Caco-2 (cell line): Measurements from ENCODE around the gene SLF2. TPM values are rescaled to one million over a fixed set of nuclear protein-coding genes. Genes with fewer than 3 reads are reported as not detected.

ENCODE experiments used
- BruUV-seq: library from RNA; stranded (reverse); fragments of 400-500 nt; replicated peaks from 2 replicates; lab custom pipeline; 2021; lab: Mats Ljungman, UMichigan
- CTCF ChIA-PET: fragments of 300-600 bp; sonication (Branson Sonifier 250); formaldehyde crosslinking; loops from one replicate; lab custom pipeline; 2022; ENCODE audit warnings: antibody characterized with exemption; lab: Charles Lee
- POLR2A ChIA-PET: fragments of 300-600 bp; sonication (Branson Sonifier 250); formaldehyde crosslinking; loops from one replicate; lab custom pipeline; 2022; ENCODE audit warnings: antibody characterized with exemption; lab: Charles Lee
- DNase-seq, 2 experiments: peaks; one replicate each; pipeline versions ENCODE4 v3.0.0 to v3.0.0-alpha.2; 2020 to 2022
- H3K27me3 ChIP-seq: replicated peaks from 2 replicates; pipeline ENCODE4 v1.6.0; 2011; ENCODE audit warnings: low read length; ENCODE audit not compliant: control insufficient read depth, insufficient read depth
- H3K36me3 ChIP-seq: 2 replicates; pipeline ENCODE4 v1.5.1; 2011; ENCODE audit warnings: low read length; ENCODE audit not compliant: control insufficient read depth, insufficient read depth
- H3K4me1 ChIP-seq: fragments of 250-450 bp; sonication (Bioruptor Pico); 2 replicates; pipeline ENCODE4 v1.5.1; 2020; ENCODE audit warnings: mild to moderate bottlenecking
- H3K4me3 ChIP-seq: 2 replicates; pipeline ENCODE4 v1.5.1; 2011; ENCODE audit warnings: low read depth, mild to moderate bottlenecking, control low read depth, low read length
- H3K9me3 ChIP-seq: fragments of 250-450 bp; sonication (Bioruptor Pico); 2 replicates; pipeline ENCODE4 v1.5.1; 2020; ENCODE audit warnings: mild to moderate bottlenecking, moderate library complexity
- H3K27ac Mint-ChIP-seq: one replicate; pipeline ENCODE4 v1.8.0; 2022; ENCODE audit warnings: mixed read lengths; ENCODE audit not compliant: unreplicated experiment
- H3K27me3 Mint-ChIP-seq: one replicate; pipeline ENCODE4 v1.8.0; 2022; ENCODE audit warnings: mixed read lengths; ENCODE audit not compliant: insufficient read depth, unreplicated experiment
- H3K36me3 Mint-ChIP-seq: one replicate; pipeline ENCODE4 v1.8.0; 2022; ENCODE audit warnings: mild to moderate bottlenecking, mixed read lengths; ENCODE audit not compliant: insufficient read depth, unreplicated experiment
- H3K4me1 Mint-ChIP-seq: one replicate; pipeline ENCODE4 v1.8.0; 2022; ENCODE audit warnings: low read depth, mixed read lengths; ENCODE audit not compliant: unreplicated experiment
- H3K4me3 Mint-ChIP-seq: one replicate; pipeline ENCODE4 v1.8.0; 2022; ENCODE audit warnings: mild to moderate bottlenecking, moderate library complexity, mixed read lengths; ENCODE audit not compliant: unreplicated experiment
- H3K9me3 Mint-ChIP-seq: one replicate; pipeline ENCODE4 v1.8.0; 2022; ENCODE audit warnings: mixed read lengths; ENCODE audit not compliant: unreplicated experiment
- intact Hi-C: fragments of 100-400 bp; cut with micrococcal nuclease; formaldehyde crosslinking; loops from one replicate; pipeline ENCODE4 v1.10.0; 2022; ENCODE audit not compliant: unreplicated experiment
- total RNA-seq: library from RNA; stranded (reverse); gene quantifications from 2 replicates; pipeline ENCODE4 v1.2.3, GENCODE V29; 2022
- TF ChIP-seq, protein P1 (sequence below), 2 experiments: fragments of 200-600 bp in 1 of 2; IDR thresholded peaks; 1 replicate in 1 of 2; 2 replicates in 1 of 2; pipeline versions ENCODE4 v1.5.1 to v1.8.0; 2011 to 2022; ENCODE audit warnings: antibody characterized with exemption in 1 of 2, control low read depth in 1 of 2, inconsistent platforms in 1 of 2, low read depth in 1 of 2, low read length in 1 of 2, mild to moderate bottlenecking in 1 of 2, moderate library complexity in 1 of 2; ENCODE audit not compliant: insufficient read depth in 1 of 2, severe bottlenecking in 1 of 2, unreplicated experiment in 1 of 2

SLF2 gene
- total RNA-seq, 1 experiment from 2014 or later: 25.2 TPM

DNA sequence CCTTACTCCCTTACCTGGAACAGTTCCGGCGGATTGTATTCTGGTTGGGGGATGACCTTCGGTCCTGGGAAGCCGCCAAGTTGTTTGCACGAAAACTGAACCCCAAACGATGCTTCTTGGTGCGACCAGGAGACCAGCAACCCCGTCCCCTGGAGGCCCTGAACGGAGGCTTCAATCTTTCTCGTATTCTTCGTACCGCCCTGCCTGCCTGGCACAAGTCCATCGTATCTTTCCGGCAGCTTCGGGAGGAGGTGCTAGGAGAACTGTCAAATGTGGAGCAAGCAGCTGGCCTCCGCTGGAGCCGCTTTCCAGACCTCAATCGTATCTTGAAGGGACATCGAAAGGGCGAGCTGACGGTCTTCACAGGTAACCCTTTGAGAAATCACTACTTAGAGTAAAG is 76.3 kb downstream of the SLF2 start:
- intact Hi-C loops: no loop called here
- no peaks in the 10 kb centered on the region for H3K27me3 ChIP-seq
- H3K4me1 ChIP-seq: peaks cover 4% of the 10 kb centered on the region
- H3K4me1 Mint-ChIP-seq: peaks cover 16% of the 10 kb centered on the region
- no peak overlapping the region for H3K27ac Mint-ChIP-seq
- no peak overlapping the region for H3K4me3 Mint-ChIP-seq
- ChIA-PET POLR2A (no interaction called here), CTCF (interaction anchor here (1.3 kb wide), 1 partner anchor 8 kb away, joined by 6 read pairs; no protein-coding TSS in a partner anchor)
- no peaks in the 10 kb centered on the region for H3K27me3 Mint-ChIP-seq
- peaks cover 60% of the 10 kb centered on the region for H3K36me3 Mint-ChIP-seq
- H3K4me3 ChIP-seq: no peak overlapping the region
- no peaks in the 10 kb centered on the region for H3K9me3 Mint-ChIP-seq
- TF ChIP-seq, protein P1, sequence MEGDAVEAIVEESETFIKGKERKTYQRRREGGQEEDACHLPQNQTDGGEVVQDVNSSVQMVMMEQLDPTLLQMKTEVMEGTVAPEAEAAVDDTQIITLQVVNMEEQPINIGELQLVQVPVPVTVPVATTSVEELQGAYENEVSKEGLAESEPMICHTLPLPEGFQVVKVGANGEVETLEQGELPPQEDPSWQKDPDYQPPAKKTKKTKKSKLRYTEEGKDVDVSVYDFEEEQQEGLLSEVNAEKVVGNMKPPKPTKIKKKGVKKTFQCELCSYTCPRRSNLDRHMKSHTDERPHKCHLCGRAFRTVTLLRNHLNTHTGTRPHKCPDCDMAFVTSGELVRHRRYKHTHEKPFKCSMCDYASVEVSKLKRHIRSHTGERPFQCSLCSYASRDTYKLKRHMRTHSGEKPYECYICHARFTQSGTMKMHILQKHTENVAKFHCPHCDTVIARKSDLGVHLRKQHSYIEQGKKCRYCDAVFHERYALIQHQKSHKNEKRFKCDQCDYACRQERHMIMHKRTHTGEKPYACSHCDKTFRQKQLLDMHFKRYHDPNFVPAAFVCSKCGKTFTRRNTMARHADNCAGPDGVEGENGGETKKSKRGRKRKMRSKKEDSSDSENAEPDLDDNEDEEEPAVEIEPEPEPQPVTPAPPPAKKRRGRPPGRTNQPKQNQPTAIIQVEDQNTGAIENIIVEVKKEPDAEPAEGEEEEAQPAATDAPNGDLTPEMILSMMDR (IDR thresholded peaks at IDR 0.05; ENCODE audit: insufficient read depth in 1 of 2, low read depth in 1 of 2, low read length in 1 of 2, severe bottlenecking in 1 of 2, unreplicated experiment in 1 of 2): no peak
- no peaks in the 10 kb centered on the region; the same call in none of the 2 replicates for H3K36me3 ChIP-seq
- BruUV-seq: no TSS peak
- no peak for DNase-seq
- H3K9me3 ChIP-seq: no peaks in the 10 kb centered on the region

DNA sequence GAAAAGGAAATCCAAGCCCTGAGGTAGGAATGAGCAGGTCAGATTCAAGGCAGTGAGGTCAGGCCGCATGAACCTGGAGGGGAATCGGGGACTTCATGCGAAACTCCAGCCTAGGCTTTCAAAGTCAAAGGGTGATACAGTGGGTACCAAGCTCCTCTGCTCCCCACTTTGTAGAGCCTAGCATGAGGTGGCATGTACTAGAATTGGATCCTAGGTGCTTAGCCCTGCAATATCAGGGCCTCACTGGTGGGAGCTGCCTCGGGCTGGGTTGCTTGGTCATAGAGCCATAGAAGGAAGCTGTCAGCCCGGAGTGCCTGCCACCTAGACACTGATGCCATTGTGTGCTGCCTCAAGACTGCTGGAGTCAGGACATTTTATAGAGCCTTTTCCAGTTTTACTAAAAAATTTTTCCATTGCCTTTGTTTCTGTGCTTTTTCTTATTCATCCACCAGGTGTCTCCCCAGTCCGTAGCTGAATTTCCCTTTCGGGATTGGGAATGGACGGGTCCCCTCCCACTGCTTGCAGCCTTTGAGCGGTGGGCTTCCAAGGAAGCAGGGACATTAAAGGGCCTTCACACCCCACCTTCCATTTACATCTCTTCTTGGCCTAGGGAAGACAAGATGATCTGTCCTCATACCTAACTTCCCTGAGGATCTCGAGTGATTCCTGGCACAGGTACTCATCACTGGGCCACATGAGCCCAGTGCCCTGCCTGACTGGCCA is 81.4 kb downstream of the SLF2 start:
- Mint-ChIP-seq H3K27me3 (no peaks in the 10 kb centered on the region), H3K9me3 (no peaks in the 10 kb centered on the region), H3K27ac (peak overlapping the region; percentile 43), H3K4me1 (peaks cover 12% of the 10 kb centered on the region), H3K36me3 (peaks cover 55% of the 10 kb centered on the region), H3K4me3 (no peak overlapping the region)
- Histone ChIP-seq H3K4me1 (peaks cover 12% of the 10 kb centered on the region), H3K4me3 (no peak overlapping the region), H3K9me3 (no peaks in the 10 kb centered on the region), H3K36me3 (peaks cover 1% of the 10 kb centered on the region), H3K27me3 (no peaks in the 10 kb centered on the region)
- intact Hi-C loops: no loop called here
- ChIA-PET CTCF (interaction anchor here (0.5 to 7.1 kb wide), 4 partner anchors 21 to 120 kb away, joined by 3 to 58 read pairs (median 4); partner anchors contain the start of genes PDZD7 and SFXN3), POLR2A (no interaction called here)
- TF ChIP-seq, protein P1 (IDR thresholded peaks at IDR 0.05; ENCODE audit: insufficient read depth in 1 of 2, low read depth in 1 of 2, low read length in 1 of 2, severe bottlenecking in 1 of 2, unreplicated experiment in 1 of 2): peak; percentile 59 to 77
- peak in 1 of 2 experiments; percentile 57 for DNase-seq
- BruUV-seq: TSS peak; percentile 53

DNA sequence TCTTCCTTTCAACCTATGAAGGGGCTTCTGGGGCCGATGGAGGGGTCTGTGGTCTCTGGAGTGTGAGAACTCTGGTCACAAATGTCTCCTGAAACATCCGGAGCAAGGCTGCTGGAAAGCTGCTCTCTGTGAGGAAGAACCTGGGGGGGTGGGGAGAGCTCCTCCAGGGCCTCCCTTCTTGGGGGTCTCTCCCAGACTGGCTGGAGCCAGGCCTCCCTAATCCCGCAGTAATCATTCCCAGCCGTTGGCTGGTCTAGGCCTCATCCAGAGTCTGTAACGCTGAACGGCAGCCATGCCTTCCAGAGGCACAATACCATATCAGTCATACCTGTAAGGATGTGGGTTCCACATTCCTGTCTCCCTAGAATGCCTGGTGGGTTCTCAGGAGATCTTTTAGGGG is 82.4 kb downstream of the SLF2 start:
- no peaks in the 10 kb centered on the region for H3K27me3 Mint-ChIP-seq
- DNase-seq: no peak
- peak overlapping the region; percentile 43 for H3K27ac Mint-ChIP-seq
- H3K4me1 ChIP-seq: peaks cover 12% of the 10 kb centered on the region
- H3K9me3 ChIP-seq: no peaks in the 10 kb centered on the region
- BruUV-seq: no TSS peak
- intact Hi-C loops: no loop called here
- peaks cover 57% of the 10 kb centered on the region for H3K36me3 Mint-ChIP-seq
- no peak overlapping the region for H3K4me3 ChIP-seq
- ChIA-PET POLR2A (no interaction called here), CTCF (interaction anchor here (0.7 to 7.1 kb wide), 4 partner anchors 16 to 540 kb away, joined by 3 to 58 read pairs (median 28); no protein-coding TSS in a partner anchor)
- TF ChIP-seq, protein P1 (IDR thresholded peaks at IDR 0.05; ENCODE audit: insufficient read depth in 1 of 2, low read depth in 1 of 2, low read length in 1 of 2, severe bottlenecking in 1 of 2, unreplicated experiment in 1 of 2): no peak
- H3K27me3 ChIP-seq: no peaks in the 10 kb centered on the region
- no peaks in the 10 kb centered on the region for H3K9me3 Mint-ChIP-seq
- H3K4me1 Mint-ChIP-seq: peaks cover 12% of the 10 kb centered on the region
- no peak overlapping the region for H3K4me3 Mint-ChIP-seq
- H3K36me3 ChIP-seq: peaks cover 1% of the 10 kb centered on the region
